Measurements from ENCODE around the gene CFAP157.

GRCh38 chr9:127680846-127681245 lies 25.9 kb upstream of the CFAP157 start:
- TF ChIP-seq POLR2A (IDR thresholded peaks at IDR 0.05) (no peak), CTCF (IDR thresholded peaks at IDR 0.05) (no peak)

Measured in Peyer's patch (tissue), 4 donors.